Measurements from ENCODE around the gene TAS1R3.

Gene TAS1R3

GRCh38 chr1:1332031-1332755 is 1.1 kb downstream of the TAS1R3 start:
- TF ChIP-seq MAX (IDR thresholded peaks at IDR 0.05) = no peak
- no peak for TF ChIP-seq CREB1 (IDR thresholded peaks at IDR 0.05; ENCODE audit: low read depth)
- TF ChIP-seq USF1 (IDR thresholded peaks at IDR 0.05) = no peak
- TF ChIP-seq EGR1 (IDR thresholded peaks at IDR 0.05) = no peak
- TF ChIP-seq NFIC (IDR thresholded peaks at IDR 0.05) = no peak
- TF ChIP-seq FOXM1 (IDR thresholded peaks at IDR 0.05; ENCODE audit: borderline replicate concordance, low read depth) = no peak
- TF ChIP-seq EP300 (IDR thresholded peaks at IDR 0.05; ENCODE audit: borderline replicate concordance) = no peak
- TF ChIP-seq TAF1 (IDR thresholded peaks at IDR 0.05; ENCODE audit: low read depth) = no peak
- no peak for TF ChIP-seq ZBTB7A (IDR thresholded peaks at IDR 0.05; ENCODE audit: low read depth)
- TF ChIP-seq YY1 (IDR thresholded peaks at IDR 0.05; ENCODE audit: low read depth) = no peak
- TF ChIP-seq TCF12 (IDR thresholded peaks at IDR 0.05; ENCODE audit: low read depth) = no peak
- TF ChIP-seq REST (IDR thresholded peaks at IDR 0.05; ENCODE audit: low read depth) = no peak
- no peak for TF ChIP-seq RAD21 (IDR thresholded peaks at IDR 0.05; ENCODE audit: low read depth)
- no peak for TF ChIP-seq TEAD4 (IDR thresholded peaks at IDR 0.05)
- TF ChIP-seq CEBPB (IDR thresholded peaks at IDR 0.05) = no peak

- TF ChIP-seq REST (IDR thresholded peaks at IDR 0.05; ENCODE audit: low read depth) (no peak), YY1 (IDR thresholded peaks at IDR 0.05; ENCODE audit: low read depth) (no peak), TAF1 (IDR thresholded peaks at IDR 0.05; ENCODE audit: low read depth) (no peak), EGR1 (IDR thresholded peaks at IDR 0.05) (no peak)
Observed at GRCh38 chr1:1332774-1333480, 1.8 kb downstream of the TAS1R3 start.

- TF ChIP-seq TEAD4 (IDR thresholded peaks at IDR 0.05) (no peak), ZBTB7A (IDR thresholded peaks at IDR 0.05; ENCODE audit: low read depth) (no peak), EP300 (IDR thresholded peaks at IDR 0.05; ENCODE audit: borderline replicate concordance) (no peak), FOXM1 (IDR thresholded peaks at IDR 0.05; ENCODE audit: borderline replicate concordance, low read depth) (no peak), USF1 (IDR thresholded peaks at IDR 0.05) (no peak), EGR1 (IDR thresholded peaks at IDR 0.05) (no peak), REST (IDR thresholded peaks at IDR 0.05; ENCODE audit: low read depth) (no peak), TCF12 (IDR thresholded peaks at IDR 0.05; ENCODE audit: low read depth) (no peak), CREB1 (IDR thresholded peaks at IDR 0.05; ENCODE audit: low read depth) (no peak), CEBPB (IDR thresholded peaks at IDR 0.05) (no peak), NFIC (IDR thresholded peaks at IDR 0.05) (no peak), MAX (IDR thresholded peaks at IDR 0.05) (no peak), RAD21 (IDR thresholded peaks at IDR 0.05; ENCODE audit: low read depth) (no peak), YY1 (IDR thresholded peaks at IDR 0.05; ENCODE audit: low read depth) (no peak), TAF1 (IDR thresholded peaks at IDR 0.05; ENCODE audit: low read depth) (no peak)
Observed at GRCh38 chr1:1333551-1334241, 2.6 kb downstream of the TAS1R3 start.
